NCI-H774 (cell line): Measurements from ENCODE around the gene SHISA9.

Source experiments
- DNase-seq: peaks from one replicate; lab custom pipeline; 2025; lab: John Stamatoyannopoulos, UW

The SHISA9 gene

DNA sequence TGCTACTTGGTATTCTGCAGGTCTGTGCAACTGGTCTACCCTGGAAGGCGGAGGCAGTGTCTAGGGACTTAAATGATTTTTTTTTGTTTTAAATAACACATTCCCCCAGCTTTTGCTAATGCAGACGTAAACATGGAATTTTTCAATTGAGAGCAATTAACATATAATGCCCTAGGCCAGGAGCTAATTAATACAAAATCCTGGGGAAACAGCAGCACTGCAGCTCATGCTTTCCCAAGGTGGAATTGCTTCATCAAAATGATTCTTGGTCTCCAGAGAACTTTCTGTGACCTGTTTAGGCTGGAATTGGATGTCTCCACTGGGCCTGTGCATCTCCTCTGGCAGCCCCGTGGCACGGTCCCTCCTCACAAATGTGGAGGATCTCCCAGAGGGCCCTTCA is 50.6 kb downstream of the SHISA9 start:
- DNase-seq, result no peak

DNA sequence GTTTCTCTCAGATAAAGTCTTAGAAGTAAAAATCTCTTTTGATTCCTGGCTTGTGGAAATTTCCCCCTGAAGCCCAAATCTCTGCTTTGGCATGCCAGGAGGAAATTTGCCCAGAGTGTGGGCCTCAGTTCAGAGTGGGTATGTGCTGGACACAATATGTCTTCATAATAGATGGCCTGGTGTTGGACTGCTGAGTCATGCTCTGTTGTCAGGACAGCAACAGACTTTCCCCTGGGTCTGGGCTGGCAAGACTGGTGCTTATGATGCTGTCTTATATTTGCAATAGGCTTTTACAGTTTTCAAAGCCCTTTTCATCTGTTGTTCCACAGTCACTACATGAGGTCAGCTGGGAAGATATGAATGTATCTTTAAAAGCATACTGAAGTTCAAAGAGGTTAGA is 57.0 kb downstream of the SHISA9 start:
- DNase-seq, result no peak

DNA sequence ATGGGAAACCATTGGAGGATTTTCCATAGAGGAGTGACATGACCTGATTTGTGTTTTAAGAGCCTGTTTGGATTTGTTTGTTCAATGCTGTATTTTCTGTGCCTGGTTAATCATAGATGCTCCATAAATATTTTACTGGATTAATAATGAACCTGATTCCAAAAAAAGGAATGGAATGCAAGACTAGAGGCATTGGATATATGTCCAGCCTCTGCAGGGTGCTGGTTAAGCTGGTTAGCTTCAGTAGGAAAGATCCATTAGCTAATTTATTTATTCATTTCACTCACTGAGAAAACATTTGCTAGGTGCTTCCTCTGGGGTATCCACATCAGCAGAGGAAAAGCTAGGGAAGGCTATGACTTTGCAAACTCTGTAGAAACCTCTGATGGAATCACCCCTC is 57.7 kb downstream of the SHISA9 start:
- no peak for DNase-seq

- no peak for DNase-seq
These were observed 60.2 kb downstream of the SHISA9 start for GRCh38 chr16:12961626-12962025.

GRCh38 chr16:12964461-12964860 is 63.1 kb downstream of the SHISA9 start:
- DNase-seq, result no peak

GRCh38 chr16:12965274-12965804 is 63.9 kb downstream of the SHISA9 start:
- no peak for DNase-seq

- DNase-seq, result no peak
These were observed 69.8 kb downstream of the SHISA9 start for GRCh38 chr16:12971241-12971640.

- no peak for DNase-seq
These were observed 70.8 kb downstream of the SHISA9 start for GRCh38 chr16:12972246-12972645.

DNA sequence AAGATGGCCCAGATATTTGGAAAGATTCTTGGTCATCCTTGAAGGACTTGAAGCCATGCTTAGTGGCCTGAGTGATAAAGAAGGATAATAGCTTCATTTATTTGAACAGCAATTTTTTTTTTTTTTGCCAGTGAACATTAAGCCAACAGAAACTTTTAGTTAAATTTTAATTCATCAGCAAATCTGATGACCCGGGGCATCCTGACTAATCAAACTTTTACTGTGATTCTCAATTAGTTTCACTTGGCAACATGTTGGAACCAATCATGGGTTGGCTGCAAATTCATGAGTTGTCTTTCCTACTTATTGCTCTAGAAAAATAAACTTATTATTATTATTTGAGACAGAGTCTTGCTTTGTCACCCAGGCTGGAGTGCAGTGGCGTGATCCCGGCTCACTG is 74.4 kb downstream of the SHISA9 start:
- no peak for DNase-seq

- no peak for DNase-seq
These were observed 75.1 kb downstream of the SHISA9 start for GRCh38 chr16:12976496-12976895.

DNA sequence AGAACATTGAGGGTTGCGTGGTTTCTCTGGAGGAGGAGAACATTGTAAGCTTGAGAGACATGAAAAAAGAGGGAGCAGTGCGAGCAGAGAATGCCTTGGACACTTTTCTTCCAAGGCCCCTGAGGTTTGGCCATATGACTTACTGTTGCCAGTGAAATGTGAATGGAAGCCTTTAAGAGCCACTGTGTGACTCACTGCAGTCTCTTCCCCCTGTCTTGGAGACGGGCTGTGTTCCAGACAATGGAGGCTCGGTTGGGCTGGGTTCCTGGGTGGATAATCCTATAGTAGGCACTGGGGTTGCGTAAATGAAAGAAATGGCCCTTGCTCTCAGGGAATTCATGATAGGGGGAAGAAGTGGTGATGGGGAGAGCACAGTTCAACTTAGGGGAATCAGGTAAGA is 75.5 kb downstream of the SHISA9 start:
- no peak for DNase-seq

DNA sequence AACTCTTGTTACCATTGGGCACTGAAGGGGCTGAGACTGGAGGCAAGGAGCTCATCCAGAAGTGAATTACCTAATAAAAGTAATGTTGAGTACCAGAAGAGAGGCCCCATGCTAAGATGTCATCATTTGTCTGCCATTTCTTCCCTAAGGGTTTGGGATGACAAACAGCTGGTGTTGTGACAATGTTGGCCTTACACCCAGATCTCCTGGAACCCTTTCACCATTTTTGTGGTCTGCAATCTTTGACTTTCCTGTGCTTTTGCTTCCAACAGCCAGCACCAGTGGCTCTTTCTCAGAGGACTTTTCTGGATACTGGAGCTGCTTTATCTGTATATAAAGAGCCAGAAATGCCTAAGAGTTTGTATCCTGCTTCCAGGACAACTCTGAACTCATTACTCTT is 84.1 kb downstream of the SHISA9 start:
- DNase-seq, result no peak

- no peak for DNase-seq
These were observed 86.7 kb downstream of the SHISA9 start for GRCh38 chr16:12988071-12988470.

DNA sequence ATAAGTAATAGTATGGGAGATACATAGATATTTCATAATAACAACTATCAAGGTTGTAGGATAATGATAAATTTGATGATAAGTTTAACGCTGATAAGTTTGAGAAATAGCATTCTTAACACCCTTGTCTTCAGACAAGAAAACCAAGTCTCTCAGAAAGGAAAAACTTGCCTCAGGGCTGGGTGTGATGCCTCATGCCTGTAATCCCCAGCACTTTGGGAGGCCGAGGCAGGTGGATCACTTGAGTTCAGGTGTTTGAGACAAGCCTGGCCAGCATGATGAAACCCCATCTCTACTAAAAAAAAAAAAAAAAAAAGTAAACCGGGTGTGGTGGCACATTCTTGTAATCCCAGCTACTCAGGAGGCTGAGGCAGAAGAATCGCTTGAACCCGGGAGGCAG is 90.7 kb downstream of the SHISA9 start:
- DNase-seq, result no peak

DNA sequence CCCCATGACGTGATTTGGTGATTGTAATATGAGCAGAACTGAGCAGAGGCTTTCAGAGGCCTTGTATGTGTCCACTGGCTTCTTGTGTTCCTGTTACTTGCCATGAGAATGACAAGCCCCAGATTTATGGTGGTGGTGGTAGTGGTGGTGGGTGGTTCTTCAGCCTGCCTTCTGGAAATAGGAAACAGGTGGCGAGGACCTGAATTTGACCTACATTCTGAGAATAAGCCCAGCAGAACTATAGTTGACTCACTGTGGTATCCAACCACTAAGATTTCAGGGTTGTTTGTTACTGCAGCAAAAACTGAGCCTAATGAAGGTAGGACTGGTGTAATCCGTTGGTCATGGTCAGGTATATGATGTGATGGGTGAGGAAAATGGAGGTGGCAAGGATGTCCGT is 93.0 kb downstream of the SHISA9 start:
- no peak for DNase-seq

GRCh38 chr16:12995721-12996372 is 94.4 kb downstream of the SHISA9 start:
- DNase-seq, result no peak

DNA sequence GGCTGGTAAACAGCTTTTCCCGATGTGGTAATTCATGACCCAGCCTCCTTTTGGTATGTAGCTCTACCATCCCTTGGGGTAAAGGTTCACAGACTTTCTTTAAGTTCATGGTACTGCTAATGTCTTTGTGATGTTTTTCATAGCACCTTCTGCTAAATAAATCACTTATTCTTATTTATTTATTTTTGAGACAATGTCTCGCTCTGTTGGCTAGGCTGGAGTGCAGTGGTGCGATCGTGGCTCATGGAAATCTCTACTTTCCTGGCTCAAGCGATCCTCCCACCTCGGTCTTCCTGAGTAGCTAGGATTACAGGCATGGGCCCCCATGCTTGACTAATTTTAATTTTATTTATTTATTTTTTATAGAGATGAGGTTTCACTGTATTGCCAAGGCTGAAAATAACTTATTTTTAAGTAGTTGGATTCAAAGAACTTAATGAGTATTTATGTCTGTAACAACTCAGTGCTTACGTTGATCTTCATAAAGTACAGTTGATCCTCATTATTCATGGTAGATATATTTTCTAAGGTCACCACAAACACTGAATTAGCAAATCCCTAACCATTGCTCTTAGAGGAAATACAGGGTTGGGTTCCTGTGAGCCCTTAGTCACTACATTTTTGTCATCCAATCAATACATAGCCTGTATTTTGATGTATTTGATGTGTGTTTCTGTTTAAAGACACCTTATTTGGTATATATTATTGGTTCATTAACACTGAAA is 97.1 kb downstream of the SHISA9 start:
- DNase-seq, result no peak

DNA sequence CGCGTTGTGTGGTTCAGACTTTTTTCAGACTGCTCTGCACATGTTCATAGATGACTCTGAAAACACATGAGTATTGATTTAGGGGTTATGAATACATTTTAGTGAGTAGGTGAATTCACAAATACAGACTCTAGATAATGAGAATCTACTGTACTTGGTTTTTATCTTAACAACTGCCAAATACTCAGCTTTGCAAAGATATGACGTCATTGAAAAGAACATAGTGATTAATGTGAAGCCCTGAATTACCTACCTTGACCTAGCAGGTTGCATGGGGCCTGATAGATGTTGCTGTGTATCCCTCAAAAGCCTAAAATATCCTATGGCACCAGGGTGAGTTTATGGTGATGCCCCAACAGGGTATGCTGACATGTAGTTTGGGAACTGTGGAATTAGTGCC is 98.0 kb downstream of the SHISA9 start:
- no peak for DNase-seq

DNA sequence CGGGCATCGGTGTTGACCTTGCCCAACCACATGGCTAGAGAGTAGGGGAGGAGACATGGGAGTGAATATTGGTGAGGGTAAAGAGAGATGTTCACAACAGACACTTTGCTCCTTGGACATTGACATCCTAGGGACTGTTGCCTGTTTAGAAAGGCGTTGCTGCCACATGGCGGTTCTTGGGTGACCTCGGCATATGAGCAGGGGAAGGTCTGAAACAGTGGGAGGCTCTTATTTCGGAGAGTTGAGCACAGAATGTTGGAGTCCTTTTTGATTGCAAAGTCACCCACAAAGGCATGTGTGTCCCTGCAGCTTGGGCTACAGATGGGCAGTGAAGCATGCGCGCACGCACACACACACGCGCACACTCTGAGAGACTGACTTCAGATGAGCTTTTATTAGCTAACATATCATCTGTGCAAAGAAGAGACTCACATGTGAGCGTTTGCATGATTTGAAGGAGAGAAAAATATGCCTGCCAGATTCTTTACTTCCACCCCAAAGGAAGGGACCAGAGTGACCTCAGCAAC is 104.4 kb downstream of the SHISA9 start:
- DNase-seq, result no peak

- DNase-seq, result no peak
These were observed 111.2 kb downstream of the SHISA9 start for GRCh38 chr16:13012601-13013000.

- no peak for DNase-seq
These were observed 111.6 kb downstream of the SHISA9 start for GRCh38 chr16:13013043-13013442.

- no peak for DNase-seq
These were observed 113.1 kb downstream of the SHISA9 start for GRCh38 chr16:13014476-13014875.

DNA sequence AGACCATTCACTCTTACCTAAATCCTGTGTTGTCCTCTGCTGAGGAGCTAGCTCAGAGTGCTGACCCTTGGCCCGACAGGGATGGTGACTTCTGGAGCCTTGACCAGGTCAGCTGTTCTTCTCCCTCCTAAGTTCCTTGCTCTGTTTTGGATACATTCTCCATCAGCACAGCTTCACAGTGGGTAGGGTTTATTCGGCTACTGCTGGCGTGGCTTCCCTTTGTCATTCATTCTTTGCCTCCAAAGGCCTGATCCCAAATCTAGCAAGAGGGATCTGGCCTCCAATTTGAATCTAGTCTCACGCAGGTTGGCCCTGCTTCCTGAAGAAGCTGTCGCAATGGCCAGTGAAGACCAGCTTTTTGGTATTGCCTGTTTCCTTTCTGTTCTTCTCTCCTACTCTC is 116.6 kb downstream of the SHISA9 start:
- no peak for DNase-seq
